Superior temporal gyrus (tissue), 1 donor: ENCODE data around the gene NMS.
"Not testable (repeated sequence)": the region's sequence is repeated elsewhere in the genome, so short reads cannot be mapped to it uniquely, and the experiment has no call there.

Source experiments
- DNase-seq: peaks from one replicate; pipeline ENCODE4 v3.0.0-alpha.2; 2016; ENCODE audit errors: extremely low spot score

The NMS gene

DNA sequence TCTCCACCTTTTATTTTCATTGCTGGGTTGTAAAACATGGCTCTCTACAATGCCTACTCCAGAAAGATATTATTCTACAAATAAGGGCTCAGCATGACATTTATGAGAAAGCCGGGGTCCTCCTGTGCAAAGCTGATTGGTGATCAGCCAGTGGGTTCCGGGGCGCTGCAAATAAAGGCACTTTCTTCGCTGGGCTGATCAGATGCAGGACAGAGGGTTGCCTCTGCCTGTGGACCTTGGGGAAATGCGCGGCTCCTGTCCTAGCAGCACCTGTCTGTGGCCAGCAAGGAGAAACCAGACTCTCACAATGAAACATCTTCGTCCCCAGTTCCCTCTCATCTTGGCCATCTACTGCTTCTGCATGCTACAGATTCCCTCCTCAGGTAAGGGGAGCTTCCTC, at the start of gene NMS:
Gene NMS, plus strand, starts transcription at position 301 of the 400 bp plus-strand sequence. Its CDS starts 7 bp downstream, at position 308.
- no peak for DNase-seq

- DNase-seq, result peak; percentile 61
These were observed 47.8 kb upstream of the NMS start for GRCh38 chr2:100422320-100423055.

- DNase-seq, result no peak
These were observed 46.7 kb upstream of the NMS start for GRCh38 chr2:100423631-100424030.

DNA sequence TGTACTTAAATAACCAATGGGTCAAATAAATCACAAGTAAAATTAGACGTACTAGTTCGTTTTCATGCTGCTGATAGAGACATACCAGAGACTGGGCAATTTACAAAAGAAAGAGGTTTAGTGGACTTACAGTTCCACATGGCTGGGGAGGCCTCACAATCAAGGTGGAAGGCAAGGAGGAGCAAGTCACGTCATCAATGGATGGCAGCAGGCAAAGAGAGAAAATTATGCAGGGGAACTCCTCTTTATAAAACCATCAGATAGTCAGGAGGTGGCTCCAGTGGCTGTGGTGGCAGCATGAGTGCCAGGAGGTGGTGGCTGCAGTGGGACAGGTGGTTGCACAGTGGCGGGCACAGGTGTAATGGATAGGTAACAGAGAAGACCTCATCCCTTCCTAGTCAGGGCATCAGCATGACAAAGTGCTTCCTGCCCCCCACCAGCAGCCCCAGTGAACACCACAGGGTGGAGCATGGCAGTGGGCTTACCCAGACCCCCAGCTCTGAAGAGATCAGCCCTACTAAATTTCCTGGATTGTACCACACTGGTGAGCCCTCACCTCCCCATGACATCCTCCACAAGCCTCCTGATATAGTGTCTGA, 45.9 kb upstream of the NMS start:
- DNase-seq, result no peak

DNA sequence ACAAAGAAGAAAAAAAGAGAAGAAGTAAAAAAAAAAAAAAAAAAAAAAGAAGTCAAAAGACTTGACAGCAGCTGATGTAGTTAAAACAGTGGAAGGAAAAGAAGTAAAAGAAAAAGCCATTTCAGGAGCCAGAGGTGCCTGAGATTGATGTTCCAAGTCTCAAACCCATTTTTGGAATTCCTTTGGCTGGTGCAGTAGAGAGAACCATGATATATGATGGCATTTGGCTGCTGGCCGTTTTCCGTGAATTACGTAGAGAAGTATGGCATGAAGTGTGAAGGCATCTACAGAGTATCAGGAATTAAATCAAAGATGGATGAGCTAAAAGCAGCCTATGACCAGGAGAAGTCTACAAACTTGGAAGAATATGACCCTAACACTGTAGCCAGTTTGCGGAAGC, 45.2 kb upstream of the NMS start:
- DNase-seq, result no peak

DNA sequence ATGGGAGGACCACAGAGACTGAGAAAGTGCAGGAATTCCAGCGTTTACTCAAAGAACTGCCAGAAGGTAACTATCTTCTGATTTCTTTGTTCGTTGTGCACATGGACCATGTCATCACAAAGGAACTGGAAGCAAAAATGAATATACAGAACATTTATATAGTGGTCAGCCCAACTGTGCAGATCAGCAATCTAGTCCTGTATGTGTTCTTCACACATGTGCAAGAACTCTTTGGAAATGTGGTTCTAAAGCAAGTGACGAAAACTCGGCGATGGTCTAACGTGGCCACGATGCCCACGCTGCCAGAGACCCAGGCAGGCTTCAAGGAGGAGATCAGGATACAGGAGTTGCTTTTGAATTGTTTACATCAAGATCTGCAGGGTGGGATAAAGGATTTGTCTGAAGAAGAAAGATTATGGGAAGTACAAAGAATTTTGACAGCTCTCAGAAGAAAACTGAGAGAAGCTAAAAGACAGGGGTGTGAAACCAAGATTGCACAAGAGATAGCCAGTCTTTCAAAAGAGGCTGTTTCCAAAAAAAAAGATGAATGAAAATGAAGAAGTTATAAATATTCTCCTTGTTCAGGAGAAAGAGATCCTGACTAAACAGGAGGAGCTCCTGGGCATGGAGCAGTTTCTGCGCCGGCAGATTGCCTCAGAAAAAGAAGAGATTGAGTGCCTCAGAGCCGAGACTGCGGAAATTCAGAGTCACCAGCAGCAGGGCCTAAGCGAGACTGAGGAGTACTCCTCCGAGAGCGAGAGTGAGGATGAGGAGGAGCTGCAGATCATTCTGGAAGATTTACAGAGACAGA, 44.5 kb upstream of the NMS start:
- peak; percentile 57 for DNase-seq

GRCh38 chr2:100426384-100426720, 43.9 kb upstream of the NMS start:
- DNase-seq, result no peak

DNA sequence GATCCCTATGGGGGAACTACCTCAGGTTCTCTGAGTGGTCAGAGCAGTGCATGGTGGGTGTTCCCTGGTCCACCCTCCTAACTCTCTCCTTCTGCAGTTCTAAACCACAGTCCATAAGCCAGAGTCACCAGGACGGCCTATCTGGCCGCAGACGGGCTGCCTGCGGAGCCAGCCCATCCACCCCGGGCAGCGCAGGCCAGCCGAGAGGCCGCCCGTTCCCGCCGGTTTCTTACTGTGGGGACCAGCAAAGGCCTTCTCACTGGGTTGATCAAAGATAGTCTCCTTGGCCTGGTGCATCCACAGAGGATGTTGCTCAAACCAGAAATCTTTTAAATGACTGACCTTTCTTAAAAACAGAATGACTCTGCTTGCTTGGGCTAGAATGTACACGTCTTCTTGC, 43.2 kb upstream of the NMS start:
- no peak for DNase-seq

DNA sequence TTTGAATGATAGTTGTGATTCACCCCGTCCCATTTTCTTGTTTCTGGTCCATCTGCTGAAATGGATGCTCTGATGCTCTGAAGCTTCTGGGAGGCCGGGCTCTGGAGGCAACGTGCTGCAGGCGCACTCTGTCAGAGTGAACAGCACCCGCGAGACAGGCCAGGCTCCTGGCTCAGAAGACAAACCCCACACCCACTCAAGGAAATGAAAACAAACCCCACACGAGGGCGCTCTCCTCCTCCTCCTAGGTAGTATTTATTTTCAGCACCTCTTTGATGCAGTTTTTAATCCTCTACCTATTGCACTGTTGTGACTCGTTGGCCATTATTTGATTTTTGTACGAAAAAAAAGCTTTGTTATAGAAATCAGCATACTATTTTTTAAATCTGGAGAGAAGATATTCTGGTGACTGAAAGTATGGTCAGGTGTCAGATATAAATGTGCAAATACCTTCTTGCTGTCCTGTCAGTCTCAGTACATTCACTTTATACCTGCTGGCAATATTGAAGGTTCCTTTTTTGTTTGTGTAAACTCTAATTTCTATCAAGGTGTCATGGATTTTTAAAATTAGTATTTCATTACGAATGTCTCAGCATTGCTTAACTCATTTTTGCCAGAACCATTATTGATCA, 42.5 kb upstream of the NMS start:
- peak; percentile 90 for DNase-seq

DNA sequence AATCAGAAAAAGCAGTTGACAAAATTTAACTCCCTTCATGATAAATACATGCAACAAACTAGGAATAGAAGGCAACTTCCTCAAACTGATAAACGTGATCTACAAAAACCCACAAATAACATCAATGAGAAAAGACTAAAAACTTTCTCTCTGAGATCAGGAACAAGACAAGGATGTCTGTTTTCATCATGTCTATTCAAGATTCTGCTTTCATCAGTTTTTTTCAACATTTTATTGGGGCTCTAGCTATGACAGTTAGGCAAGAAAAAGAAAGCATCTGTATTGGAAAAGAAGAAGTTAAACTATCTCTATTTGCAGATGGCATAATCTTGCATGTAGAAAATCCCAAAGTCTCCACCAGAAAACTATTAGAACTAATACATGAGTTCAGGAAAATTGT, 40.6 kb upstream of the NMS start:
- no peak for DNase-seq

DNA sequence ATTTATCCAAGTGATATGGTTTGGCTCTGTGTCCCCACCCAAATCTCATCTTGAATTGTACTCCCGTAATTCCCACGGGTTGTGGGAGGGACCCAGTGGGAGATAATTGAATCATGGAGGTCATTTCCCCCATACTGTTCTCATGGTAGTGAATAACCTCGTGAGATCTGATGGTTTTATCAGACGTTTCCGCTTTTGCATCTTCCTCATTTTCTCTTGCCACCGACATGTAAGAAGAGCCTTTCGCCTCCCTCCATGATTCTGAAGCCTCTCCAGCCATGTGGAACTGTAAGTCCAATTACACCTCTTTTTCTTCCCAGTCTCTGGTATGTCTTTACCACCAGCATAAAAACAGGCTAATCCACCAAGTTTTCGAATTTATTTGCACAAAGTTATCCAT, 32.5 kb upstream of the NMS start:
- DNase-seq, result no peak

DNA sequence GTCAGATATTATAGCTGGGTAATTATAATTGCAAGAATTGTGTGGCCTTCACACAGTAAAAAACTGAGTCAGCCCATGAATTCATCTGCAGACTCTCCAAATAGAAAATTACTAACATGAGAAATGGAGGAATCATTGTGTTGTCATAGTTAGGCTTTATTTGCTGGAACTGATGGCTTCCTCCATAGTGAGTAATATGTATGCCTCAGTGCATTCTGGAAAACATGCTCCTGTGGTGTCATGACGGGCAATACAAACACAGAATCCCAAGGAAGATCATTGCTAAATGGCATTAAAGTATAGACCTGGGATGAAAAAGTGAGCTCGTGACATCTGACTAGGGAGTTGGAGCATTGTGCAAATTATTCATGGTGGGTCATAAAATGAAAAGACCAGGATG, 23.6 kb upstream of the NMS start:
- no peak for DNase-seq

GRCh38 chr2:100451092-100451491, 19.2 kb upstream of the NMS start:
- no peak for DNase-seq

- no peak for DNase-seq
These were observed 18.5 kb upstream of the NMS start for GRCh38 chr2:100451734-100452133.

DNA sequence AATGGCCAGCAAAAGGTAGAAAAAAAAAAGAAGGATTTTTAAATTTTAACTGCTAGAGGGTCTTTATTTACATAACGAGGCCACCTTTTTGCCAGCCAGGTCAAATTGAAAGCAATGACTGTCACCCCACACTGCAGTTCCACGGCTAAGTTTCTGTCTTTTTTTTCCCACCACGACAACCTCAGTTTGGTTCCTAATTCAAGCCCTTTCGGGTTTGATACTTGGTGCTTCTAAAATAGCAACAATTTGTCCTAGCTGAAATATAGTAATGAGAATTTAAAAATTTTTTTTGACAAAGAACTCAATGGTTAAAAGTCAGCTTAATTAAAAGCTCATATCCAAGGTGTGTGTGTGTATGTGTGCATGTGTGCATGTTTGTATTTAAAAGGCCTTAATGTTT, 16.4 kb upstream of the NMS start:
- DNase-seq, result no peak

DNA sequence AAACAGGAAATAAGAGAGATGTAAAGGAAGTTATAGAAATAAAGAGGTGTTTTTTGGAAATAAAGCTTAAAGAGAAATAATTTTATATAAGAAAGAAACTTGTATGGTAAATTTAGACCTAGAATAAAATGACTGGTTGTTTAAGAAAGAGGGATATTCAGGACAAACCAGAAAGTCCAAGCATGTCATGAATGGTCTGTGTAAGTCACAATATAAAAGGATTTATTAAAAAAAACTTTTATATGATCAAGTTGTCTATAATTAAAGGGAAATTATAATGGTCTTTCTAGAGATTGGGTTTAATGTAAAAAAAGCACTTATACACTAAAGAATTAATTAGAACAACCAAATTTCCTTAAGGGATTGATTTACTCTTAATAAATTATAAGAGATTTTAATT, 13.9 kb upstream of the NMS start:
- not testable (repeated sequence) for DNase-seq

DNA sequence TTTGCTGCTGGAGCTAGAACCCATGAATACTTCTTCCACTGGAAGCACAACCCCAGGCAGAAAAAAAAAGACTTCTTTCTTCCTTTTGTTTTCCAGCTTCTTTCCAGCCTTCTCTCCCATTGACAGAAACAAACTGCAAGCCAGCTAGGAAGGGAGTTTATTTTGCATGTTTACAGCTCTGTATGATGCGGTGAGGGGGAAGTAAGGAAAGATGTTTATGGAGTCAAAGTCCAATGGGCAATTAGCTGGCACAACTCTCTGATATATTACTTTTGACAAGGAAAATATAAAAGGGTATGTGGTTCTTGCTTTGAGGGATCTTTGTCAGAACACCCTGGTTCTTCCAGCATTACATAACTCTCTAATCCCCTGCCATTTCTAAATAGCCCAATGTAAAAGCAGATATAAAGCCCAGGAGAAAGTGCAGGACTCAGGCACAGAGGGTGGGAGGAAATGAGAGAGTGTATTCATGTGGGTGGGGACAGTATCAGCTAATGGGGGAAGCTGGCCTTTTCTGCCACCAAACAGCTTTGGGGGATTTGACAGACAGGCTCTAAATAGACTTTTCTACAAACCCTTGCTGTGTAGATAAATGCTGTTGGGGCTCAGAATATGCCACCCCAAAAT, 9.3 kb upstream of the NMS start:
- no peak for DNase-seq

DNA sequence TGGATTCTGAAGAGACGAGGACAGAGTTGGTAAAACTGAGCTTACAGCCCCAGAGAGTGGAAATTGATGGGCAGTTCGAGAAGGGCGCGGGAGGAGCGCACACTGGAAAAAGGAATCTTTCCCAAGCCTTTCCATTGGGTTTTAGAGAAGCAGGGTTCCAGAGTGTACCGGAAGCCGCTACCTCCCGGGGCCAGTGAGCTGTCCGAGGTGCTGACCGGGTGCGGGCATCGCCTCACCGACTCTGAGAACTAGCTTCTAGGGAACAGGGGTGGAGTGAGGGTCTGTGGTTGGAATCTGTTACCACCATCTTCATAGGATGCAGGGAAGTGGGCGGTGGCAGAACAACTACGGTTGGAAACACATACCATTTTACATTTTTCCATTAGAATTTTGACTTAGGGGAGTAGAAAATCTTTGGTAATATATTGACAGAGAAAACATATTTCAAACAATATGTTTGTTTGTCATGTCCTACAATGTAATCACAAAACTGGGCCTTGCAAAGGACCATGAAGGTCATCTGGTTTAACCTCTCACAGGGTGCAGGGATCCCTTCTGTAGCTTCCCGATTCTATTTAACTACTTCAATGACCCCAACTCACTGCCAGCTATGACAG, 724 bp downstream of the NMS start:
- DNase-seq, result no peak

DNA sequence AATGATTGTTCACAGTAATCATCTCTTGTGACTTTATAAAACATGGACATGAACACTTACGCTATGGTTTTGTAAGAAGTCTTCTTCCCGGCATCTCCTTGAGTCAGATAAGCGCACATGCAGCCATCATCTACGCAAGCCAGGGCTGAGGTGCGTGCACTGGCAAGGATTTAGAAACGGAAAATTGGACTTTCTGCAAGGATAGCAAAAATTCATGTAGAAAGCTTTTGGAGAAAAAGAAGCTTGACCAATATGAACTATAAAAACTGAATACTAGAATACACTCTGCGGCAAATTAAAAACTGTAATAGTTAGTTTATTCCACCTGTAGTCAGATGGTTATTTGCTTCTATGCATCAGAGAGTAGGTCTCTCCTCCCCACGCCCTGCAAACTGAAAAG, 6.3 kb downstream of the NMS start:
- DNase-seq, result no peak

- no peak for DNase-seq
These were observed 12.5 kb downstream of the NMS start for GRCh38 chr2:100482741-100483140.

DNA sequence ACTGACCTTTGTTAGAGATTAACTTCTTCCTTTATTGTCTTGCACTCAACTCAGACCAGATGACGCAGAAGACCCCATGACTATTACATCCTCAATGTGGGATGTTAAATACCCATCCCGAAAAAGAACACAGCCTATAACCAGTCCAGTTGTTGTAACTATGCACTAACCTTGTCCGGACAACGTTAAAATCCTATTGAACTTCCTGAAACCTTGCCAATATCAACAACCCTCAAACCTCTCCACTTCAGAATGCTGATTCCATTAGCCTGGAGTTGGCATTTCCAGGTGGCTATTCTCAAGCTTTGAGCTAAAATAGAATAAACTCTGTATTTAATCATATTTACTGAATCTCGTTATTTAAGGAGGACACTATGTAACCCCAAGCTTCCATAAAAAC, 13.6 kb downstream of the NMS start:
- DNase-seq, result no peak

DNA sequence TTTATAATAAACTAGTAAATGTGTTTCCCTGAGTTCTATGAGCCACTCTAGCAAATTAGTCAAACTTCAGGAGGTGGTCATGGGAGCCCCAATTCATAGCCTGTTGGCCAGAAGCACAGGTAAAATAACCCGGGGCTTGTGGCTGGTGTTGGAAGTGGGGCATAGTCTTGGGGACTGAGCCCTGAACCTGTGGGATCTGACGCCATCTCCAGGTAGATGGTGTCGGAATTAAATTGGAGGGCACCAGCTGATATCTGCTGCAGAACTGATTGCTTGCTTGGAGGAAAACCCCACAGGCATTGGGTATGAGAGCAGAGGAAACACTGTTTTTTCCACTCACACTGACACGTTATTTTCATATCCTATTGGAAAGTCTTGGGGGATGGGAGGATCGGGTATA, 14.1 kb downstream of the NMS start:
- no peak for DNase-seq
